Dedifferentiated amniotic fluid mesenchymal stem cell (primary cell): ENCODE measurements around the gene ANO2.
A peak's percentile ranks its signal among the peaks of the same experiment; 100 is the strongest.

ENCODE experiments used
- DNase-seq: peaks from one replicate; pipeline ENCODE4 v3.0.0-alpha.2; 2016; ENCODE audit errors: extremely low spot score

ANO2 gene

GRCh38 chr12:5964913-5965900, 20.1 kb upstream of the ANO2 start:
- DNase-seq = no peak

GRCh38 chr12:5963515-5963914, 18.5 kb upstream of the ANO2 start:
- no peak for DNase-seq

- DNase-seq = no peak
These were observed 15.7 kb upstream of the ANO2 start for GRCh38 chr12:5960783-5961182.

GRCh38 chr12:5956987-5957386, 11.9 kb upstream of the ANO2 start:
- no peak for DNase-seq

- DNase-seq = no peak
These were observed 9.6 kb upstream of the ANO2 start for GRCh38 chr12:5954661-5955060.

GRCh38 chr12:5953835-5954586, 9.0 kb upstream of the ANO2 start:
- no peak for DNase-seq

- DNase-seq = no peak
These were observed 7.0 kb upstream of the ANO2 start for GRCh38 chr12:5952031-5952430.

GRCh38 chr12:5948696-5949095, 3.6 kb upstream of the ANO2 start:
- DNase-seq = no peak

GRCh38 chr12:5947006-5947405, 1.9 kb upstream of the ANO2 start:
- DNase-seq = no peak

- DNase-seq = no peak
These were observed 1.3 kb upstream of the ANO2 start for GRCh38 chr12:5946388-5946787.

GRCh38 chr12:5944688-5945070, 380 bp downstream of the ANO2 start:
- peak; percentile 18 for DNase-seq

- DNase-seq = no peak
These were observed 1.0 kb downstream of the ANO2 start for GRCh38 chr12:5944053-5944452.

- DNase-seq = no peak
These were observed 3.2 kb downstream of the ANO2 start for GRCh38 chr12:5941907-5942306.

GRCh38 chr12:5927732-5928516, 17.1 kb downstream of the ANO2 start:
- DNase-seq = no peak

GRCh38 chr12:5925646-5926045, 19.4 kb downstream of the ANO2 start:
- DNase-seq = no peak

GRCh38 chr12:5924342-5924741, 20.7 kb downstream of the ANO2 start:
- DNase-seq = no peak

GRCh38 chr12:5923751-5924150, 21.3 kb downstream of the ANO2 start:
- DNase-seq = no peak

- DNase-seq = no peak
These were observed 21.9 kb downstream of the ANO2 start for GRCh38 chr12:5923043-5923605.

GRCh38 chr12:5921966-5922899, 22.8 kb downstream of the ANO2 start:
- DNase-seq = no peak

GRCh38 chr12:5921027-5921909, 23.8 kb downstream of the ANO2 start:
- no peak for DNase-seq
